ENCODE results near the gene ADGRV1. TPM values are rescaled to one million over a fixed set of nuclear protein-coding genes. Genes with fewer than 3 reads are reported as not detected.

Gene ADGRV1
- total RNA-seq, 4 donors from 2014 or later: 2.5 to 7.5 (median 4.5) TPM

DNA sequence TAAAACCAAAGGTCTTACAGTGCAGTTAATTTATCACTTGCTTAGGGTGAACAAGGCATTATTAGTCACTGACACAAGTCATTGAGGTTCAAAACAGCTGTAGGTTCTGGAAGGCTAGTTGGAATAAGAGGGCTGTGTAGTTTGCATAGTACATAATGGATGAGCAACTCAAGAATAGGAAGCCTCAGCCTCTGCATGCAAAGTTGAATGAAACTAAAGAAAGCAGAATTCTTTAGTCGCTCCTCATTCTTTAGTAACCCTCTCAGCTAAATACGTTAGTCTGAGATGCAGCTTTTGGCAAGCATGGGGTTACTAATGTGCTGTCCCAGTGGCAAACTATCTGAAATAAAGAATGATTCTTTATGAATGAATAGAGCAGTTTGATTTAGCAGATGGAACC lies 74.2 kb downstream of the ADGRV1 start:
- Histone ChIP-seq H3K4me1 (no peaks in the 10 kb centered on the region), H3K9me3 (no peaks in the 10 kb centered on the region), H3K27me3 (no peaks in the 10 kb centered on the region), H3K4me3 (no peak overlapping the region), H3K27ac (no peak overlapping the region), H3K36me3 (no peaks in the 10 kb centered on the region)
- 86% methylated on average over 2 of the region's 2 CpGs for WGBS
- TF ChIP-seq POLR2A (IDR thresholded peaks at IDR 0.05): no peak
- TF ChIP-seq, protein P1, sequence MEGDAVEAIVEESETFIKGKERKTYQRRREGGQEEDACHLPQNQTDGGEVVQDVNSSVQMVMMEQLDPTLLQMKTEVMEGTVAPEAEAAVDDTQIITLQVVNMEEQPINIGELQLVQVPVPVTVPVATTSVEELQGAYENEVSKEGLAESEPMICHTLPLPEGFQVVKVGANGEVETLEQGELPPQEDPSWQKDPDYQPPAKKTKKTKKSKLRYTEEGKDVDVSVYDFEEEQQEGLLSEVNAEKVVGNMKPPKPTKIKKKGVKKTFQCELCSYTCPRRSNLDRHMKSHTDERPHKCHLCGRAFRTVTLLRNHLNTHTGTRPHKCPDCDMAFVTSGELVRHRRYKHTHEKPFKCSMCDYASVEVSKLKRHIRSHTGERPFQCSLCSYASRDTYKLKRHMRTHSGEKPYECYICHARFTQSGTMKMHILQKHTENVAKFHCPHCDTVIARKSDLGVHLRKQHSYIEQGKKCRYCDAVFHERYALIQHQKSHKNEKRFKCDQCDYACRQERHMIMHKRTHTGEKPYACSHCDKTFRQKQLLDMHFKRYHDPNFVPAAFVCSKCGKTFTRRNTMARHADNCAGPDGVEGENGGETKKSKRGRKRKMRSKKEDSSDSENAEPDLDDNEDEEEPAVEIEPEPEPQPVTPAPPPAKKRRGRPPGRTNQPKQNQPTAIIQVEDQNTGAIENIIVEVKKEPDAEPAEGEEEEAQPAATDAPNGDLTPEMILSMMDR (IDR thresholded peaks at IDR 0.05): no peak
- no peak for TF ChIP-seq EP300 (IDR thresholded peaks at IDR 0.05)
- TF ChIP-seq POLR2AphosphoS5 (IDR thresholded peaks at IDR 0.05): no peak
- DNase-seq (ENCODE audit: low spot score in 2 of 2): no peak

DNA sequence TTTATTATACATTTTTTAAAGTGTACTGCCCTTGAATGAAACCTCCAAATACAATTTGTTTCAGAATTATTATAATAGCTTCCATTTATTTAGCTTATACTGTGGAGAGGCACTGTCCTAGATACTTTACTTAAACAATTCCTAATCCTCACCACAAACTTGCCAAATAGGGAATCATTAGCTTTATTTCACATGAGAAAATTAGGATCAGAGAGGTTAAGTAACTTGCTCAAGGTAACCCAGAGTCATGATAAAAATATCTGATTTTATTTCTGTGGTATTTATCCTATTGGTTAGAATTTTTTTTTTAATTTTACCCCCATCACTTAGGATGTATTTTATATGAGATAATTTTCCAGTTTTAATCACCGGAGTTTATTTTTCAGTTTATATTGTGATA lies 78.4 kb downstream of the ADGRV1 start:
- no peaks in the 10 kb centered on the region for H3K4me1 ChIP-seq
- WGBS: 0% methylated on average over 1 of the region's 1 CpG
- no peak overlapping the region for H3K27ac ChIP-seq
- no peaks in the 10 kb centered on the region for H3K36me3 ChIP-seq
- H3K27me3 ChIP-seq: no peaks in the 10 kb centered on the region
- no peaks in the 10 kb centered on the region for H3K9me3 ChIP-seq
- DNase-seq (ENCODE audit: low spot score in 2 of 2): no peak
- TF ChIP-seq, protein P1 (IDR thresholded peaks at IDR 0.05): no peak
- TF ChIP-seq EP300 (IDR thresholded peaks at IDR 0.05) (no peak), POLR2AphosphoS5 (IDR thresholded peaks at IDR 0.05) (no peak), POLR2A (IDR thresholded peaks at IDR 0.05) (no peak)
- no peak overlapping the region for H3K4me3 ChIP-seq

GRCh38 chr5:90637731-90638130 lies 79.1 kb downstream of the ADGRV1 start:
- H3K9me3 ChIP-seq: no peaks in the 10 kb centered on the region
- no peak overlapping the region for H3K4me3 ChIP-seq
- WGBS: 77% methylated on average over 3 of the region's 3 CpGs
- TF ChIP-seq POLR2A (IDR thresholded peaks at IDR 0.05) (no peak), POLR2AphosphoS5 (IDR thresholded peaks at IDR 0.05) (no peak), EP300 (IDR thresholded peaks at IDR 0.05) (no peak)
- TF ChIP-seq, protein P1 (IDR thresholded peaks at IDR 0.05): no peak
- no peaks in the 10 kb centered on the region for H3K36me3 ChIP-seq
- no peak for DNase-seq (ENCODE audit: low spot score in 2 of 2)
- no peak overlapping the region for H3K27ac ChIP-seq
- no peaks in the 10 kb centered on the region for H3K4me1 ChIP-seq
- H3K27me3 ChIP-seq: no peaks in the 10 kb centered on the region

DNA sequence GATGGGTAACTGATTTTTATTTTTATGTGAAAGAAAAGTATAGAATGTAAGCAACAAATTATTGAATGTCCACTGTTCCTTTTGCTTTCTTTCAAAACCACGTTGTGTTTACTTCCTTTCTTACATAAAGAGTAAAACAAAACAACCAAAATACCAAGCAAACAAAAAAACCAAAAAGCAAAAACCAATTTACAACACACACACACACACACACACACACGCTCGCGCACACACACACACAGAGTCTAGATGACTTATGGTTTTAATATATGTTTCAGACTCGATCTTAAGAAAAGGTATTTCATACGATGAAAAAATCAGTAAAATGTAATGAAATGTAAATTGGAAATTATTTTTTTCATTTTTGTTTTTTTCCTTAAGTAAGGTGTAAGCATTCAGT lies 80.3 kb downstream of the ADGRV1 start:
- 83% methylated on average over 6 of the region's 6 CpGs for WGBS
- no peaks in the 10 kb centered on the region for H3K4me1 ChIP-seq
- TF ChIP-seq, protein P1 (IDR thresholded peaks at IDR 0.05): no peak
- TF ChIP-seq POLR2AphosphoS5 (IDR thresholded peaks at IDR 0.05): no peak
- no peak for TF ChIP-seq POLR2A (IDR thresholded peaks at IDR 0.05)
- TF ChIP-seq EP300 (IDR thresholded peaks at IDR 0.05): no peak
- H3K27ac ChIP-seq: no peak overlapping the region
- no peaks in the 10 kb centered on the region for H3K9me3 ChIP-seq
- H3K36me3 ChIP-seq: no peaks in the 10 kb centered on the region
- no peak overlapping the region for H3K4me3 ChIP-seq
- no peak for DNase-seq (ENCODE audit: low spot score in 2 of 2)
- H3K27me3 ChIP-seq: no peaks in the 10 kb centered on the region

GRCh38 chr5:90640484-90641059 lies 82.0 kb downstream of the ADGRV1 start:
- Histone ChIP-seq H3K27me3 (no peaks in the 10 kb centered on the region), H3K4me3 (no peak overlapping the region), H3K4me1 (no peaks in the 10 kb centered on the region), H3K36me3 (no peaks in the 10 kb centered on the region), H3K27ac (no peak overlapping the region), H3K9me3 (no peaks in the 10 kb centered on the region)
- no peak for DNase-seq (ENCODE audit: low spot score in 2 of 2)
- TF ChIP-seq, protein P1 (IDR thresholded peaks at IDR 0.05): no peak
- TF ChIP-seq POLR2AphosphoS5 (IDR thresholded peaks at IDR 0.05): no peak
- no peak for TF ChIP-seq EP300 (IDR thresholded peaks at IDR 0.05)
- TF ChIP-seq POLR2A (IDR thresholded peaks at IDR 0.05): no peak
- WGBS: 43% methylated on average over 5 of the region's 5 CpGs
